HepG2 (cell line): Measurements from ENCODE around the gene UTS2R. TPM values are rescaled to one million over a fixed set of nuclear protein-coding genes. Genes with fewer than 3 reads are reported as not detected.

Source experiments
- ARID4A ChIP-seq: sonication (generic); formaldehyde crosslinking; IDR thresholded peaks from 2 replicates; pipeline ENCODE4 v1.5.0; 2020; ENCODE audit warnings: mild to moderate bottlenecking, missing genetic modification reagents, borderline replicate concordance
- HNF1B ChIP-seq: sonication (generic); formaldehyde crosslinking; IDR thresholded peaks from 2 replicates; pipeline ENCODE4 v1.5.1; 2020; ENCODE audit warnings: mild to moderate bottlenecking, moderate library complexity, missing genetic modification reagents
- NFIC ChIP-seq: IDR thresholded peaks from 2 replicates; pipeline ENCODE4 v1.6.1; 2012; ENCODE audit warnings: mild to moderate bottlenecking, low read length, inconsistent platforms
- SOX13 ChIP-seq, 3 experiments: fragments of 450-650 bp in 1 of 3; sonication (generic) in 1 of 3; formaldehyde crosslinking in 1 of 3; IDR thresholded peaks in 2 of 3; conservative IDR thresholded peaks in 1 of 3; 2 replicates each; pipeline versions ENCODE4 v1.5.0 to v1.6.1; 2016 to 2020; ENCODE audit warnings: antibody characterized with exemption in 1 of 3, mild to moderate bottlenecking in 1 of 3, missing compliant biosample characterization in 1 of 3, missing genetic modification reagents in 1 of 3, moderate library complexity in 1 of 3
- ZNF142 ChIP-seq: sonication (generic); formaldehyde crosslinking; IDR thresholded peaks from 2 replicates; pipeline ENCODE4 v1.4.0; 2020; ENCODE audit warnings: missing genetic modification reagents
- ZNF230 ChIP-seq: sonication (generic); formaldehyde crosslinking; IDR thresholded peaks from 2 replicates; pipeline ENCODE4 v1.4.0; 2020; ENCODE audit warnings: mild to moderate bottlenecking, missing genetic modification reagents
- ZNF263 ChIP-seq: sonication (generic); formaldehyde crosslinking; IDR thresholded peaks from 2 replicates; pipeline ENCODE4 v1.4.0; 2020; ENCODE audit warnings: missing genetic modification reagents
- ZNF264 ChIP-seq: sonication (generic); formaldehyde crosslinking; IDR thresholded peaks from 2 replicates; pipeline ENCODE4 v1.4.0; 2020; ENCODE audit warnings: missing genetic modification reagents
- ZNF326 ChIP-seq: sonication (generic); formaldehyde crosslinking; IDR thresholded peaks from 2 replicates; pipeline ENCODE4 v1.4.0; 2020; ENCODE audit warnings: missing genetic modification reagents, borderline replicate concordance
- ZNF652 ChIP-seq: IDR thresholded peaks from 2 replicates; pipeline ENCODE4 v1.6.1; 2016; ENCODE audit warnings: low read depth, borderline replicate concordance
- ZNF704 ChIP-seq: sonication (generic); formaldehyde crosslinking; IDR thresholded peaks from 2 replicates; pipeline ENCODE4 v1.8.1; 2023; ENCODE audit warnings: mild to moderate bottlenecking, inconsistent platforms, moderate library complexity, missing genetic modification reagents, borderline replicate concordance
- polyA plus RNA-seq, 8 experiments: library from polyadenylated mRNA; depleted of rRNA in 3 of 8; stranded (reverse) in 7 of 8; unstranded in 1 of 8; fragments of >200 nt; fragmentation: Illumina TruSeq in 4 of 8; extraction: Trizol in 4 of 8; gene quantifications; 2 replicates each; pipeline versions ENCODE4 v1.2.1 to v1.2.3, GENCODE V29; 2011 to 2016; ENCODE audit warnings: low read depth in 4 of 8, missing spikeins in 1 of 8, mixed read lengths in 1 of 8; ENCODE audit not compliant: insufficient read depth in 1 of 8
- total RNA-seq, 5 experiments: library from RNA; depleted of rRNA; stranded (reverse); fragments of >200 nt; fragmentation: Illumina TruSeq; extraction: Trizol; gene quantifications; 2 replicates each; pipeline ENCODE4 v1.2.3, GENCODE V29; 2016; ENCODE audit warnings: low read depth in 1 of 5

UTS2R gene
- total and polyA plus RNA-seq, 2 of the 13 experiments (the other 11 are each of a cell fraction or from before 2014, with no cell fraction given): 0.13 to 0.15 TPM

GRCh38 chr17:82346342-82347300 lies 24.9 kb upstream of the UTS2R start (continued):
- TF ChIP-seq NFIC: peak; percentile 94
- TF ChIP-seq ZNF704 (CRISPR knock-in tag): no peak
- peak; percentile 57 for TF ChIP-seq ZNF263 (CRISPR knock-in tag)
- peak; percentile 77; the same call in 1 of the 2 replicates for TF ChIP-seq ZNF142 (CRISPR knock-in tag)
- peak; percentile 90 for TF ChIP-seq ZNF230 (CRISPR knock-in tag)
- TF ChIP-seq HNF1B (CRISPR knock-in tag): peak; percentile 96
- no peak for TF ChIP-seq ZNF326 (CRISPR knock-in tag)
- peak; percentile 95 for TF ChIP-seq ZNF264
- peak; percentile 86 for TF ChIP-seq ARID4A (CRISPR knock-in tag)
- peak; percentile 100 for TF ChIP-seq SOX13 (IDR thresholded peaks at IDR 0.05)
- TF ChIP-seq SOX13 (CRISPR knock-in tag; conservative IDR thresholded peaks at IDR 0.05 in 1 of 2, IDR thresholded peaks at IDR 0.05 in 1 of 2): peak in 1 of 2 experiments; percentile 100; a peak in 2 of 4 replicates
- TF ChIP-seq ZNF652 (CRISPR knock-in tag): peak; percentile 58
